PC-9 (cell line): ENCODE data around the gene IFITM1. TPM values are rescaled to one million over a fixed set of nuclear protein-coding genes. Genes with fewer than 3 reads are reported as not detected.

Experiments used
- BruUV-seq: library from RNA; stranded (reverse); fragments of 400-500 nt; replicated peaks from 2 replicates; lab custom pipeline; 2021; lab: Mats Ljungman, UMichigan
- CTCF ChIA-PET: fragments of 300-600 bp; sonication (Branson Sonifier 250); formaldehyde crosslinking; loops from one replicate; lab custom pipeline; 2022; ENCODE audit warnings: antibody characterized with exemption; lab: Charles Lee
- POLR2A ChIA-PET: fragments of 300-600 bp; sonication (Branson Sonifier 250); formaldehyde crosslinking; loops from one replicate; lab custom pipeline; 2022; ENCODE audit warnings: antibody characterized with exemption; ENCODE audit not compliant: unreplicated experiment; lab: Charles Lee
- DNase-seq, 2 experiments: peaks; one replicate each; pipeline versions ENCODE4 v3.0.0 to v3.0.0-alpha.2; 2015 to 2022; ENCODE audit warnings: mixed read lengths in 1 of 2
- H2AFZ ChIP-seq: fragments of 200-600 bp; sonication (generic); 2 replicates; pipeline ENCODE4 v1.8.1; 2017; ENCODE audit warnings: antibody characterized with exemption
- H3F3A ChIP-seq: fragments of 200-600 bp; sonication (generic); 2 replicates; pipeline ENCODE4 v1.8.1; 2017; ENCODE audit warnings: antibody characterized with exemption, mild to moderate bottlenecking, low read depth; ENCODE audit not compliant: insufficient read depth
- H3K27ac ChIP-seq: fragments of 200-600 bp; sonication (generic); 2 replicates; pipeline ENCODE4 v1.6.1; 2016; ENCODE audit warnings: mixed run types
- H3K27me3 ChIP-seq: fragments of 200-600 bp; sonication (generic); 2 replicates; pipeline ENCODE4 v1.6.1; 2016; ENCODE audit warnings: low read depth, mixed run types; ENCODE audit not compliant: insufficient read depth
- H3K36me3 ChIP-seq: fragments of 200-600 bp; sonication (generic); 2 replicates; pipeline ENCODE4 v1.6.1; 2016; ENCODE audit warnings: low read depth, mixed run types
- H3K4me1 ChIP-seq: fragments of 200-600 bp; sonication (generic); replicated peaks from 2 replicates; pipeline ENCODE4 v1.6.1; 2016; ENCODE audit warnings: mixed run types; ENCODE audit not compliant: insufficient read depth
- H3K4me2 ChIP-seq: fragments of 200-600 bp; sonication (generic); 2 replicates; pipeline ENCODE4 v1.6.1; 2017; ENCODE audit warnings: mixed run types
- H3K4me3 ChIP-seq: fragments of 200-600 bp; sonication (generic); 2 replicates; pipeline ENCODE4 v1.6.1; 2016; ENCODE audit warnings: mixed run types
- H3K79me2 ChIP-seq: fragments of 200-600 bp; sonication (generic); 2 replicates; pipeline ENCODE4 v1.6.1; 2017; ENCODE audit warnings: low read depth, mixed run types
- H3K9me2 ChIP-seq: fragments of 200-600 bp; sonication (generic); 2 replicates; pipeline ENCODE4 v1.8.1; 2017; ENCODE audit warnings: mild to moderate bottlenecking; ENCODE audit not compliant: insufficient read depth
- H3K9me3 ChIP-seq: fragments of 200-600 bp; sonication (generic); 2 replicates; pipeline ENCODE4 v1.8.1; 2016; ENCODE audit warnings: low read depth; ENCODE audit not compliant: insufficient read depth
- H4K20me1 ChIP-seq: fragments of 200-600 bp; sonication (generic); 2 replicates; pipeline ENCODE4 v1.8.1; 2017; ENCODE audit not compliant: insufficient read depth
- CTCF ChIP-seq: fragments of 200-600 bp; sonication (generic); conservative IDR thresholded peaks from 2 replicates; pipeline ENCODE4 v1.6.1; 2017; ENCODE audit warnings: mixed run types, antibody characterized with exemption, mild to moderate bottlenecking, moderate library complexity
- EZH2 ChIP-seq: fragments of 200-600 bp; sonication (generic); IDR thresholded peaks from 2 replicates; pipeline ENCODE4 v1.8.0; 2017; ENCODE audit warnings: antibody characterized with exemption, low read depth
- intact Hi-C: fragments of 100-400 bp; cut with micrococcal nuclease; formaldehyde crosslinking; loops from one replicate; pipeline ENCODE4 v1.10.0; 2022; ENCODE audit not compliant: unreplicated experiment
- total RNA-seq: library from RNA; stranded (reverse); gene quantifications from 2 replicates; pipeline ENCODE4 v1.2.3, GENCODE V29; 2021

IFITM1 gene
- total RNA-seq, 1 experiment from 2014 or later = 9.5 TPM

- peak; percentile 76 to 85 for DNase-seq
- intact Hi-C loops = no loop called here
- Histone ChIP-seq H3K9me3 (no peaks in the 10 kb centered on the region), H4K20me1 (no peaks in the 10 kb centered on the region), H2AFZ (no peak overlapping the region), H3K9me2 (no peaks in the 10 kb centered on the region), H3K4me3 (no peak overlapping the region; the same call in 1 of the 2 replicates), H3K27ac (no peak overlapping the region), H3K36me3 (no peaks in the 10 kb centered on the region), H3K79me2 (no peaks in the 10 kb centered on the region), H3K4me1 (peaks cover 8% of the 10 kb centered on the region; the same call in 1 of the 2 replicates), H3K27me3 (peaks cover 15% of the 10 kb centered on the region), H3K4me2 (peak overlapping the region; percentile 56), H3F3A (no peaks in the 10 kb centered on the region)
- TF ChIP-seq EZH2 = no peak
- TF ChIP-seq CTCF = peak; percentile 78
- ChIA-PET POLR2A (interaction anchor here (0.5 to 0.7 kb wide), 2 partner anchors 84 to 105 kb away, joined by 4 to 37 read pairs; no protein-coding TSS in a partner anchor), CTCF (interaction anchor here (0.6 to 1.4 kb wide), 8 partner anchors 9 to 167 kb away, joined by 3 to 15 read pairs (median 4); no protein-coding TSS in a partner anchor)
- no TSS peak for BruUV-seq
These were observed 50.3 kb downstream of the IFITM1 start for GRCh38 chr11:363948-364761.

Other genes starting within 250 kb of the IFITM1 start
- gene SCGB1C1, start 121.0 kb upstream of the IFITM1 start, total RNA-seq = not detected in 2 replicates
- 45.7 and 60.6 TPM in 2 replicates for gene BET1L, start 106.6 kb upstream of the IFITM1 start, total RNA-seq
- 115 and 129 TPM in 2 replicates for gene RIC8A, start 106.3 kb upstream of the IFITM1 start, total RNA-seq
- 26.0 and 35.0 TPM in 2 replicates for gene SIRT3, start 77.7 kb upstream of the IFITM1 start, total RNA-seq
- gene PSMD13, start 77.1 kb upstream of the IFITM1 start, total RNA-seq = 143 and 147 TPM in 2 replicates
- 0.33 TPM in 1 of 2 replicates, not detected in the other for gene NLRP6, start 35.6 kb upstream of the IFITM1 start, total RNA-seq
- gene PGGHG, start 24.9 kb upstream of the IFITM1 start, total RNA-seq = 68.6 and 76.9 TPM in 2 replicates
- gene IFITM5, start 14.5 kb upstream of the IFITM1 start, total RNA-seq = not detected in 2 replicates
- gene IFITM2, start 6.2 kb upstream of the IFITM1 start, total RNA-seq = 4.2 and 4.3 TPM in 2 replicates
- 136 and 176 TPM in 2 replicates for gene IFITM3, start 6.8 kb downstream of the IFITM1 start, total RNA-seq
- gene B4GALNT4, start 55.5 kb downstream of the IFITM1 start, total RNA-seq = 4.7 and 6.1 TPM in 2 replicates
- gene PKP3, start 80.2 kb downstream of the IFITM1 start, total RNA-seq = 83.7 and 109 TPM in 2 replicates
- 78.9 and 98.3 TPM in 2 replicates for gene SIGIRR, start 101.0 kb downstream of the IFITM1 start, total RNA-seq
- gene ANO9, start 128.0 kb downstream of the IFITM1 start, total RNA-seq = 18.1 and 27.6 TPM in 2 replicates
- gene PTDSS2, start 136.2 kb downstream of the IFITM1 start, total RNA-seq = 32.5 and 38.8 TPM in 2 replicates
- 87.8 and 104 TPM in 2 replicates for gene RNH1, start 193.2 kb downstream of the IFITM1 start, total RNA-seq
- gene HRAS, start 221.5 kb downstream of the IFITM1 start, total RNA-seq = 47.2 and 47.5 TPM in 2 replicates
- 5.0 and 6.3 TPM in 2 replicates for gene LRRC56, start 223.5 kb downstream of the IFITM1 start, total RNA-seq
- gene LMNTD2, start 246.7 kb downstream of the IFITM1 start, total RNA-seq = 12.8 and 16.3 TPM in 2 replicates
- gene RASSF7, start 246.9 kb downstream of the IFITM1 start, total RNA-seq = 36.2 and 40.8 TPM in 2 replicates